HG02870 (cell line): ENCODE results near the gene XYLB.

ENCODE experiments used
- ATAC-seq: cut with Tn5 transposase; IDR thresholded peaks from one replicate; pipeline ENCODE4 v1.9.1; 2021; ENCODE audit warnings: mild to moderate bottlenecking, moderate library complexity; ENCODE audit not compliant: unreplicated experiment

The XYLB gene

DNA sequence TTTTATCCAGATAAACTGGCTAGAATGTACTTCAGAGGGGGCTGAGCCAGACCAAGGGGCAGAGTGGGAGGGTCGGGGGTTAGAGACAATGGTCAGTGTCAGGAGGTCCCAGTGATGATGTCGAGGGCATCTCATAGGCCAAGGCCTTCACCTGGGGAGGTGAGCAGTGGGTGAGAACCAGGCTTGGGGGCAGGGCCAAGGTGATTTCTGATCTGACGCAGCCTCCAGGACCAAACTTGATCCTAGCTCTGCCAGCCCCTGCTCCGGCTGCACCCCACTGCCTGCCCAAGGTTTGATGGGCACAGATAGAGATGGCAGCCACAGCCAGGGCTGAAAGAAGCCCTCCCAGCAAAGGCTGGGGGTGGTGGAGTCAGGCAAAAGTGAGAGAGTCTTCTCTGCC is 14.9 kb downstream of the XYLB start:
- no peak for ATAC-seq

- no peak for ATAC-seq
Measured at GRCh38 chr3:38362825-38363224, 16.2 kb downstream of the XYLB start.

- no peak for ATAC-seq
Measured at GRCh38 chr3:38364721-38365400, 18.3 kb downstream of the XYLB start.

- no peak for ATAC-seq
Measured at GRCh38 chr3:38365469-38366062, 19.0 kb downstream of the XYLB start.

GRCh38 chr3:38366082-38366481 is 19.5 kb downstream of the XYLB start:
- ATAC-seq = no peak

DNA sequence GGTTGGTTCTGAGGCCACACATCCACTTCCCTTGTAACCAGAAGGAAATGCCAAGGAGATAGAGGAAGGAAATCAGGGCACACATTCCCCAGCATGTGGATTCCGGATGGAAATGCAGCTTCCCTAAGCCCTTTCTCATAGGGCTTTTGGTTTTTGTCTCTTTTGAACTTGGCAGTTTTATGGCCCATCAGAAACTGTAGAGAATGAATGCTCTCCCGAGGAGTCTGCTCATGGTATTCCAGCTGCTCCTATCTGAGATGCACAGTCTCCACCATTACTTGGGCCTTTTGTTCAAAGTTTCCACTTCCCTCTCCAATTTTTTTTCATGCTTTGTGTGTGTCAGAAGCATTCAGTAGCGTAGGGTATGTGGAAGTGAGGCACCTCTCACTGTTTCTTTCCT is 21.2 kb downstream of the XYLB start:
- ATAC-seq = no peak

- no peak for ATAC-seq
Measured at GRCh38 chr3:38368238-38368637, 21.7 kb downstream of the XYLB start.

DNA sequence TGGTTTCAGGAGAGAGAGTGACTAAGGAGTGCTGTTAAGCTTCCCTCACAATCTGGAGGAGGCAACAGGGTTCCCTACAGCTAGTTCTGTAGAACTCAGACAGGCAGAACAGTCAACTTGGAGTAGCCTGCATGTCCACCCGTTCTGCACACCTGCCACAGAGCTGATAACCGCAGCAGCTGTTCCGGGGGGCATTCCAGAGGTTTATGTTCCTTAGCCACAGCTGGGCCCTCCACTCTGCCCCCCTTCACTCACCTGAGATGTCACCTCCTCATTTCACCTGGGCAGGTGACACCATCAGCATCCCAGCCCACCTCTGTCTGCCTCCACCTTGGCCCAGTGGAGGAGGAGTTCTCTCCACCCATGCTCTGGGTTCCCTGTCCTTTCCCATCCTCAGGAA is 22.6 kb downstream of the XYLB start:
- ATAC-seq = no peak

GRCh38 chr3:38370149-38370548 is 23.6 kb downstream of the XYLB start:
- no peak for ATAC-seq

DNA sequence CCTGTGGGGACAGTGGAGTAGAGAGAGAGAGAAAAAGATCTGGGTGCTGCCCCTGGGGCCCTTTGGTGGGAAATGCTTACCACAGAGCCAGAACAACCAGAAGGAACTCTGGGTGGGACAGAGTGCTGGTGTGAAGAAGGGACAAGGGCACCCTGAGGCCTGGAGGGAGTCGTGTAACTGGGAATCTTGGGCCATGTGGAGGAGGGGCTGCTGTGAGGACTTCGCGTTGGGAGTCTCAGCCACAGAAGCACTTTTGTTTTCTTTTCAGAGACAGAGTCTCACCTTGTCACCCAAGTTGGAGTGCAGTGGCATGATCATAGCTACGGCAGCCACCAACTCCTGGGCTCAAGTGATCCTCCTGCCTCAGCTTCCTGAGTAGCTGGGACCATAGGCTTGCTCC is 24.3 kb downstream of the XYLB start:
- no peak for ATAC-seq

- ATAC-seq = no peak
Measured at GRCh38 chr3:38371541-38372213, 25.1 kb downstream of the XYLB start.

DNA sequence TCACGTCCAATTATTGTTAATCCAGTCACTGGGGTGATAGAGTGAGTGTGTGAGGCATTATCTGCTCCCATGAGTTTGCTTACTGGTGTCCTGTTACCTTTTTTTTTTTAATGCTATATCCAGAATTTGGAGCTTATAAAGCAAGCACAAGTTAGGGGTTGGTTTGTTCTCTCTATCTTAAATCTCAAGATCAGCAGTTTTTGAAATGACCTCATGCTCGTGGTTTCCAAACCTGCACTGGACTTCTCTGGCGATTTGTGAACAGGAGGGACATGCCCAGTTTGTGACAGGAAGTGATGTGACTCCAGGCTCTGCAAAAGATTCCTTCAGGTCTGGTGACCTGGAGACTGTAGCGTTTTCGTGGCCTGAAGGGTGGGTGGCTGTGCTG is 25.6 kb downstream of the XYLB start:
- no peak for ATAC-seq

- no peak for ATAC-seq
Measured at GRCh38 chr3:38374221-38374620, 27.6 kb downstream of the XYLB start.

GRCh38 chr3:38375072-38375471 is 28.5 kb downstream of the XYLB start:
- ATAC-seq = no peak

DNA sequence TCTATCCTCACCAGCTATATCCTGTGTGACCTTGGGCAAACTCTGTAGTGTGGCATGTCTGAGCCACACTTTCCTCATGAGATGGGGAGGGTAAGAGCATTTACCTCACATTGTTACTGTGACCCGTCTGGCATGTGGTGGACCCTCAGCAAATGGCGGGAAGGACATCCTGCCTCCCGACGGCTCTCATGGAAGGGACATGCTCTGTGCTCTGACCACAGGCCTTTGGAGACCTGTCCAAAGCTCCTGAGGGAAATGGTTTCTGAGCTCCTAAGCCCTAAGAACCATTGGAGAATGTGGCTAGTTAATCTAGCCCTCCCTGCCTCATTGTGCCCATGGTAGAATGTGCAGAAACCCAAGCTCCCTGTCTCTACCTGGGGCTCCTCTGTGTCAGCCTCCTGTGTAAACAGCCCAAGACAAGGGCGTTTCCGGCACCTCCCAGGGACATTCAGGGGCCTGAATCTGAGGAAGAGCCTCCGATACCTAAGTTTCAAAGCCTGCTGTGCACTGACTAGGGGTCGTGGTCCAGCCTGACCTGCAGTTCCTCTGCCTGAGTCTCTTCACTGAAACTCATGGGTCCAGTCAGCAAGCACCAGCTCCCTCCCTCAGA is 29.0 kb downstream of the XYLB start:
- no peak for ATAC-seq

DNA sequence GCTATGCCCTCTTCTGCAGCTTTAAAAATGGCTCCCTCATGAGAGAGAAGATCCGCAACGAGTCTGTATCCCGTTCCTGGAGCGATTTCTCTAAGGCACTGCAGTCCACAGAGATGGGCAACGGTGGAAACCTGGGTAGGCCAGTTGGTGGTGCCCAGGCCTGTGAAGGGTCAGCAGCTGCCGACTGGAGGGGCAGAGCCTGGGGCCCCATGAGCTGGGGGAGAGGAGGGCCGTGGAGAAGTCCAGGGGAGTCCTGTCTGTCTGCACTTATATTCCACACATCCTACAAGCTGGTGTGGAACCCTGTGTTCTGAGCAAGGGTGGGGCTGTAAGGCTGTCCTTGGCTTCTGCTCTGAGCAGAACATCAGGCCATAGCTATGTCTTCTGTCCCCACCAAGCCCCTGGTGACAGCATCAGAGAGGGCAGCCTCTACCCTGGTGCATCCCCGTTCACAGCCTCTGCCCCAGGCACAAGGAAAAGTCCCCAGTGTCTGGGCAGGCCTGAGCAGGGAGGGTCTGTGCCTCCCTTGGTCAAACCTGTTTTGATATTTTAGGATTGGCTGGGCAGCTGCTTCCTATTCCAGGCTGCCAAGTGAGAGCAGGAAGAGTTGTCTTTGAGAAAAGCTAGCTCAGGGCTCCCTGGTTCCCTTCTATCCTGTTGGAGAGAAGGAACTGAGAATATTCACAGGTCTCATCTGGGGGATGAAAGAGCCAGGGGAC is 29.7 kb downstream of the XYLB start:
- ATAC-seq = no peak

GRCh38 chr3:38379201-38379770 is 32.7 kb downstream of the XYLB start:
- no peak for ATAC-seq

- no peak for ATAC-seq
Measured at GRCh38 chr3:38382506-38383080, 36.0 kb downstream of the XYLB start.

GRCh38 chr3:38383156-38383875 is 36.7 kb downstream of the XYLB start:
- ATAC-seq = no peak
